ENCODE measurements around the gene PDE4D. TPM values are rescaled to one million over a fixed set of nuclear protein-coding genes. Genes with fewer than 3 reads are reported as not detected.
"Not testable (repeated sequence)": the region's sequence is repeated elsewhere in the genome, so short reads cannot be mapped to it uniquely, and the experiment has no call there.

Gene PDE4D
- total RNA-seq, 1 experiment from 2014 or later, result 2.4 TPM

DNA sequence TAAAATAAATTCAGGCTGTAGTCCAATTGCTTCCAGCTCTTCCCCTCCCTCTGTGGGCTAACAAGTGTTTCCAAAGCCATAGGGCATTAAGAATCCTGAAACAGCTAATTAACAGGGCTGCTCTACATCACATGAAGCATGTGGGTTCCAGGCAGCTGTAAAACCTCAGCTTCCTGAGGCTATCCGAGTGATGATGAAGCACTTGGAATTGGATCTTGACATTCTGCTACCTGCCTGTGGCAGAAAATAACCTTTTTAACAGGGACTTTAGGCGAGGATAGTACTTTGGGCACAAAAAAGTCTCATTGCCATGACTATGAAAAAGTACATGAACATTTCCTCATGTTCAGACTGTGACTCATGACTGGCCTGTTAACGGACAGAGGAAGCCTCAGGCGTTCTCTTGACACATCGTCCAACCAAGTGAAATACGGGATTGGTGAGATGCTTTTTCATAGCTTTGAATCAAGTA, 107.2 kb downstream of the PDE4D start:
- TF ChIP-seq POLR2AphosphoS5 (IDR thresholded peaks at IDR 0.05; ENCODE audit: low read depth, low read length) (no peak), TCF7L2 (IDR thresholded peaks at IDR 0.05; ENCODE audit: low read depth, low read length) (no peak), SIN3A (IDR thresholded peaks at IDR 0.05; ENCODE audit: borderline replicate concordance, insufficient read depth, low read depth, low read length) (no peak)
- TF ChIP-seq, protein P1, sequence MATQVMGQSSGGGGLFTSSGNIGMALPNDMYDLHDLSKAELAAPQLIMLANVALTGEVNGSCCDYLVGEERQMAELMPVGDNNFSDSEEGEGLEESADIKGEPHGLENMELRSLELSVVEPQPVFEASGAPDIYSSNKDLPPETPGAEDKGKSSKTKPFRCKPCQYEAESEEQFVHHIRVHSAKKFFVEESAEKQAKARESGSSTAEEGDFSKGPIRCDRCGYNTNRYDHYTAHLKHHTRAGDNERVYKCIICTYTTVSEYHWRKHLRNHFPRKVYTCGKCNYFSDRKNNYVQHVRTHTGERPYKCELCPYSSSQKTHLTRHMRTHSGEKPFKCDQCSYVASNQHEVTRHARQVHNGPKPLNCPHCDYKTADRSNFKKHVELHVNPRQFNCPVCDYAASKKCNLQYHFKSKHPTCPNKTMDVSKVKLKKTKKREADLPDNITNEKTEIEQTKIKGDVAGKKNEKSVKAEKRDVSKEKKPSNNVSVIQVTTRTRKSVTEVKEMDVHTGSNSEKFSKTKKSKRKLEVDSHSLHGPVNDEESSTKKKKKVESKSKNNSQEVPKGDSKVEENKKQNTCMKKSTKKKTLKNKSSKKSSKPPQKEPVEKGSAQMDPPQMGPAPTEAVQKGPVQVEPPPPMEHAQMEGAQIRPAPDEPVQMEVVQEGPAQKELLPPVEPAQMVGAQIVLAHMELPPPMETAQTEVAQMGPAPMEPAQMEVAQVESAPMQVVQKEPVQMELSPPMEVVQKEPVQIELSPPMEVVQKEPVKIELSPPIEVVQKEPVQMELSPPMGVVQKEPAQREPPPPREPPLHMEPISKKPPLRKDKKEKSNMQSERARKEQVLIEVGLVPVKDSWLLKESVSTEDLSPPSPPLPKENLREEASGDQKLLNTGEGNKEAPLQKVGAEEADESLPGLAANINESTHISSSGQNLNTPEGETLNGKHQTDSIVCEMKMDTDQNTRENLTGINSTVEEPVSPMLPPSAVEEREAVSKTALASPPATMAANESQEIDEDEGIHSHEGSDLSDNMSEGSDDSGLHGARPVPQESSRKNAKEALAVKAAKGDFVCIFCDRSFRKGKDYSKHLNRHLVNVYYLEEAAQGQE (IDR thresholded peaks at IDR 0.05; ENCODE audit: insufficient read depth in 1 of 2, low read depth in 2 of 2, low read length in 1 of 2), result no peak
- TF ChIP-seq, protein P2, sequence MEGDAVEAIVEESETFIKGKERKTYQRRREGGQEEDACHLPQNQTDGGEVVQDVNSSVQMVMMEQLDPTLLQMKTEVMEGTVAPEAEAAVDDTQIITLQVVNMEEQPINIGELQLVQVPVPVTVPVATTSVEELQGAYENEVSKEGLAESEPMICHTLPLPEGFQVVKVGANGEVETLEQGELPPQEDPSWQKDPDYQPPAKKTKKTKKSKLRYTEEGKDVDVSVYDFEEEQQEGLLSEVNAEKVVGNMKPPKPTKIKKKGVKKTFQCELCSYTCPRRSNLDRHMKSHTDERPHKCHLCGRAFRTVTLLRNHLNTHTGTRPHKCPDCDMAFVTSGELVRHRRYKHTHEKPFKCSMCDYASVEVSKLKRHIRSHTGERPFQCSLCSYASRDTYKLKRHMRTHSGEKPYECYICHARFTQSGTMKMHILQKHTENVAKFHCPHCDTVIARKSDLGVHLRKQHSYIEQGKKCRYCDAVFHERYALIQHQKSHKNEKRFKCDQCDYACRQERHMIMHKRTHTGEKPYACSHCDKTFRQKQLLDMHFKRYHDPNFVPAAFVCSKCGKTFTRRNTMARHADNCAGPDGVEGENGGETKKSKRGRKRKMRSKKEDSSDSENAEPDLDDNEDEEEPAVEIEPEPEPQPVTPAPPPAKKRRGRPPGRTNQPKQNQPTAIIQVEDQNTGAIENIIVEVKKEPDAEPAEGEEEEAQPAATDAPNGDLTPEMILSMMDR (IDR thresholded peaks at IDR 0.05), result no peak
- Histone ChIP-seq H3K27me3 (ENCODE audit: control insufficient read depth, insufficient read depth, low read length) (no peaks in the 10 kb centered on the region), H3K9me3 (ENCODE audit: control insufficient read depth, insufficient read depth, low read depth, low read length) (no peaks in the 10 kb centered on the region), H3K4me3 (ENCODE audit: low read depth in 2 of 2, low read length in 2 of 2) (no peak overlapping the region), H3K4me1 (ENCODE audit: control insufficient read depth, insufficient read depth, low read length) (no peaks in the 10 kb centered on the region), H3K27ac (ENCODE audit: low read length) (no peak overlapping the region), H3K36me3 (ENCODE audit: control insufficient read depth, insufficient read depth, low read length) (no peaks in the 10 kb centered on the region)
- POLR2A ChIA-PET, result no interaction called here
- no TSS peak for BruUV-seq (replicated peaks)
- intact Hi-C loops (cut with micrococcal nuclease; ENCODE audit: unreplicated experiment) (no loop called here), in situ Hi-C loops (cut with HindIII; ENCODE audit: low pct_unique_long_range_greater_than_20kb, low sequenced_read_pairs) (no loop called here)
- CTCF ChIA-PET, result no interaction called here
- no peak for DNase-seq (ENCODE audit: low read depth, low spot score)
- ATAC-seq, result no peak

DNA sequence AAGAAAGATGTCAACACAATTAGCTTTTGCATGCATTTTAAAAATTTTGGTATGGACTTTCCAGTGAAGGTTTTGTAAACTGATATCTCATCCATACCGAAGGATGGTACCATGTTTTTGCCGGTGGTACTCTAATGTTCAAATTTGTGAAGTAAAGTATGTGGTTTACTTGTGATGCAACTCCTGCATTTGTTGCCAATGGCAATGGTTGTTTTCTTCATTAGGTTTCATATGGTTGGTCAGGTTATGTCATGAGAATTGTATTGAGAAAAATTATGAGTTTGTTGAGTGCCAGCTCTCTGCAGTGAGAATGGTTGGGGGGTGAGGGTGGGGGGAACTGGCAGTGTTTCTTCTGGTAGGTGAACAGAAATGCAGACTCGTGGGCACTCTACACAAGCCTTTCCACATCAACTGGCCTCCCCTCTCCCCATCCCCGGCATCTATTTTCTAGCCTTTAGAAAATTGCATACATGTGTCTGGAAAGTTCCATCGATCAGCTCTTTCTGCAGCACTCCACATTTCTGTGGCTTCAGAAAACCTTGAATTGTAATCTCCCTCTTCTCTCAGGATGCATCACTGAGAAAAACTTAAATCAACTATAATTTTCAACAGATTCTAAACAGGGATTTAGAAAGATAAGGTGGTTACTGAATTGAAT, 107.7 kb downstream of the PDE4D start:
- in situ Hi-C loops (cut with HindIII; ENCODE audit: low pct_unique_long_range_greater_than_20kb, low sequenced_read_pairs), result no loop called here
- no peaks in the 10 kb centered on the region for H3K9me3 ChIP-seq (ENCODE audit: control insufficient read depth, insufficient read depth, low read depth, low read length)
- no peak for TF ChIP-seq TCF7L2 (IDR thresholded peaks at IDR 0.05; ENCODE audit: low read depth, low read length)
- TF ChIP-seq POLR2AphosphoS5 (IDR thresholded peaks at IDR 0.05; ENCODE audit: low read depth, low read length), result no peak
- TF ChIP-seq, protein P2 (IDR thresholded peaks at IDR 0.05), result no peak
- no peak for TF ChIP-seq SIN3A (IDR thresholded peaks at IDR 0.05; ENCODE audit: borderline replicate concordance, insufficient read depth, low read depth, low read length)
- TF ChIP-seq, protein P1 (IDR thresholded peaks at IDR 0.05; ENCODE audit: insufficient read depth in 1 of 2, low read depth in 2 of 2, low read length in 1 of 2), result no peak
- BruUV-seq (replicated peaks), result no TSS peak
- ATAC-seq (no peak), DNase-seq (ENCODE audit: low read depth, low spot score) (no peak)
- H3K36me3 ChIP-seq (ENCODE audit: control insufficient read depth, insufficient read depth, low read length), result no peaks in the 10 kb centered on the region
- ChIA-PET POLR2A (no interaction called here), CTCF (no interaction called here)
- H3K27ac ChIP-seq (ENCODE audit: low read length), result no peak overlapping the region
- intact Hi-C loops (cut with micrococcal nuclease; ENCODE audit: unreplicated experiment), result no loop called here
- H3K4me1 ChIP-seq (ENCODE audit: control insufficient read depth, insufficient read depth, low read length), result no peaks in the 10 kb centered on the region
- H3K27me3 ChIP-seq (ENCODE audit: control insufficient read depth, insufficient read depth, low read length), result no peaks in the 10 kb centered on the region
- H3K4me3 ChIP-seq (ENCODE audit: low read depth in 2 of 2, low read length in 2 of 2), result no peak overlapping the region

DNA sequence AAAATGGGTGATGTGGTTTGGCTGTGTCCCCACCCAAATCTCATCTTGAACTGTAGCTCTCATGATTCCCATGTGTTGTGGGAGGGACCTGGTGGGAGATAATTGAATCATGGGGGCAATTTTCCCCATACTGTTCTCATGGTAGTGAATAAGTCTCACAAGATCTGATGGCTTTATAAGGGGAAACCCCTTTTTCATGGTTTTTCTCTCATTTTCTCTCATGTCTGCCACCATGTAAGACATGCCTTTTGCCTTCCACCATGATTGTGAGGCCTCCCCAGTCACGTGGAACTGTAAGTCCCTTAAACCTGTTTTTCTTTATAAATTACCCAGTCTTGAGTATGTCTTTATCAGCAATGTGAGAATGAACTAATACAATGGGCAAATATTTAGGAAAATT, 108.8 kb downstream of the PDE4D start:
- POLR2A ChIA-PET, result not testable (repeated sequence)

More for the DNA sequence above, 108.8 kb downstream of the PDE4D start:
- H3K36me3 ChIP-seq (ENCODE audit: control insufficient read depth, insufficient read depth, low read length); H3K4me1 ChIP-seq (ENCODE audit: control insufficient read depth, insufficient read depth, low read length); H3K27ac ChIP-seq (ENCODE audit: low read length); ATAC-seq; H3K9me3 ChIP-seq (ENCODE audit: control insufficient read depth, insufficient read depth, low read depth, low read length); BruUV-seq (replicated peaks); intact Hi-C loops (cut with micrococcal nuclease; ENCODE audit: unreplicated experiment); DNase-seq (ENCODE audit: low read depth, low spot score); in situ Hi-C loops (cut with HindIII; ENCODE audit: low pct_unique_long_range_greater_than_20kb, low sequenced_read_pairs); H3K27me3 ChIP-seq (ENCODE audit: control insufficient read depth, insufficient read depth, low read length); CTCF ChIA-PET; H3K4me3 ChIP-seq (ENCODE audit: low read depth in 2 of 2, low read length in 2 of 2): not testable (repeated sequence)
